ENCODE measurements around the gene NYAP2.

NYAP2 gene

GRCh38 chr2:225472161-225472560 lies 72.7 kb downstream of the NYAP2 start:
- Histone ChIP-seq H3K27ac (no peak overlapping the region), H3K4me3 (no peak overlapping the region)
- no peak for TF ChIP-seq CTCF (IDR thresholded peaks at IDR 0.05)
- no peak for DNase-seq (ENCODE audit: low spot score)

GRCh38 chr2:225479386-225479785 lies 79.9 kb downstream of the NYAP2 start:
- no peak for TF ChIP-seq CTCF (IDR thresholded peaks at IDR 0.05)
- Histone ChIP-seq H3K27ac (no peak overlapping the region), H3K4me3 (no peak overlapping the region)
- DNase-seq (ENCODE audit: low spot score): no peak

GRCh38 chr2:225484751-225485150 lies 85.2 kb downstream of the NYAP2 start:
- DNase-seq (ENCODE audit: low spot score): no peak
- Histone ChIP-seq H3K27ac (no peak overlapping the region), H3K4me3 (no peak overlapping the region)
- TF ChIP-seq CTCF (IDR thresholded peaks at IDR 0.05): no peak

GRCh38 chr2:225486236-225486635 lies 86.7 kb downstream of the NYAP2 start:
- DNase-seq (ENCODE audit: low spot score): no peak
- Histone ChIP-seq H3K4me3 (no peak overlapping the region), H3K27ac (no peak overlapping the region)
- TF ChIP-seq CTCF (IDR thresholded peaks at IDR 0.05): no peak

GRCh38 chr2:225487878-225488416 lies 88.4 kb downstream of the NYAP2 start:
- DNase-seq (ENCODE audit: low spot score): no peak
- no peak overlapping the region for H3K27ac ChIP-seq
- no peak overlapping the region for H3K4me3 ChIP-seq
- no peak for TF ChIP-seq CTCF (IDR thresholded peaks at IDR 0.05)

GRCh38 chr2:225488743-225489142 lies 89.2 kb downstream of the NYAP2 start:
- no peak for TF ChIP-seq CTCF (IDR thresholded peaks at IDR 0.05)
- Histone ChIP-seq H3K4me3 (no peak overlapping the region), H3K27ac (no peak overlapping the region)
- DNase-seq (ENCODE audit: low spot score): no peak

GRCh38 chr2:225493420-225494099 lies 94.0 kb downstream of the NYAP2 start:
- TF ChIP-seq CTCF (IDR thresholded peaks at IDR 0.05): no peak
- no peak overlapping the region for H3K4me3 ChIP-seq
- no peak for DNase-seq (ENCODE audit: low spot score)
- H3K27ac ChIP-seq: no peak overlapping the region
